Activated T-cell treated with anti-CD3 and anti-CD28 coated beads for 48 hours (primary cell): ENCODE measurements around the gene SH3PXD2A.
"Not testable (repeated sequence)": the region's sequence is repeated elsewhere in the genome, so short reads cannot be mapped to it uniquely, and the experiment has no call there.

Source experiments
- DNase-seq: peaks from one replicate; pipeline ENCODE4 v3.0.0-alpha.2; 2020; ENCODE audit warnings: low read depth

The SH3PXD2A gene

DNA sequence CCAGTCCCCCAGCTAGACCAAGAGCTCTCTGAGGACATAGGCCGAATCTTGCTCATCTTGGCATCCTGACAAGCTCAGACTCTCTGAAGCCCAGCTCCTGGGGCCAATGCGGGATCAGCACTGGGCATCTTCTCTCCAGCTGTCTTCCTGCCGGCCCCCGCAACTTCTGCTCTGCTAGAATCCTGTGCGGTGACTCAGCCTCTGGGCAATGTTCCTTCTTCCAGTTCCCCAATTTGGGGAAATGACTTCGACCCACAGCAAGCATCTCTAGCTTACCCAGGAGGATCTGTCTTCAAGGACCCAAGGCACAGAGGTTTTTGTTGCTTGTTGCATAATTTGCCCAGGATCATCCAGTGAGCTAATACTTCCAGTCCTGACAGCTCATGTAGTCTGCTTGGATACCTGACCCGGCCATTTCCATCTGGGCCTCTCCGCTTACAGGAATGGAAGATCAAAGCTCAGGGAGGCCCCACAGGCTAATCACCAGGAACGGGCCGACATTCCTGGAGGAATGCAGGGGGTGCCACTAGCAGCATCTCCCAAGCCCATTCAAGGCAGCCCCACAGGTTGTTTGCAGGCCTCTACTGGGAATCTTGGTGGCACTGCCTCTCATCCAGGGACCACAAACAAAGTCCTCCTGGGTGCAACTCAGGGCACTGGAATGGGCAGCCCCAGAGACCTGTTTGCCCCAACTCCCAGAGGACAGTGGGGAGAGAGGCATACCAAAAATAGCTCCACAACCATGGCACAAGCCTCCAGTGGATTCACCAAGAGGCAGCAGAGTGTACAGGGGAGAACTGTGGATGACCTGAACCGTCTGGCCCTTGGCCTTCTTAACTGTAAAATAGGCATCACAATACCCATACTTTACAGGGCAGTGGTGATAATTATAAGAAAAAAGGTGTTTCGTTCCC lies 210.0 kb downstream of the SH3PXD2A start:
- DNase-seq: no peak

DNA sequence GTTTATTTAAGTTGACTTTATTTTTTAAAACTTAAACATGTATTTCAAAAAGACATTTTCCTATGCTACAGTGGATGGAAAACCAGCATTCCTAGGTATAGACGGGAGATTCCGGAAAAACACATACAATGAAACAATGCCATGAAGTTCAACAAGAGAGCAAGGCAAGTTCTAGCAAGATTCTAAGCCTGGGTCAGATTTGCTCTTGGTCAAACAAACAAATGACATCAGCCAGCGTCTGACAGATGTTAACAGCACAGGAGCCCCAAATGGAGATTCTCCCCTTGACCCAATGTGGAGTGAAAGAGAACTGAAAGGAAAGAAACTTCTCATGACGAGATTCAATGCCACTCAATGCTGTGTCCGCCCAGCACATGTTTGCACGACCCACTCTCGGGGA lies 212.0 kb downstream of the SH3PXD2A start:
- DNase-seq: no peak

DNA sequence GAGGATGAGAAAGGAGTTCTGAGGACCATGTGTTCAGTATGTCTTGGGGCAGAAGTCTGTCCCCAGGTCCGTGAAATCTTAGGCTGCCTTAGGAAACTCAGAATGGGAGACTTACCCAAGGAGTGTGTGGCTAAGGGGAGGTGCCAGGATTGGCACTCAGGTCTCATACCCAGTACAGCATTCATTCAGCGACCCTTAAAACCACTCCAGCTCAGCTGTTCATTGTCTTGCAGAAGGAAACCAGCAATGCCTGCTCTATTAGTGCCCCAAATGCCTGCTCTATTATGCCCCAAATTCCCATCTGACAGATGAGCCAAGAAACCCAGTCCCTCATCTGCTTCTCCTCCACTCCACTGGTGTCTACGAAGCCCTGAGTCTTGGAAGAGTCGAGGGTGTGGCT lies 214.1 kb downstream of the SH3PXD2A start:
- DNase-seq: no peak

DNA sequence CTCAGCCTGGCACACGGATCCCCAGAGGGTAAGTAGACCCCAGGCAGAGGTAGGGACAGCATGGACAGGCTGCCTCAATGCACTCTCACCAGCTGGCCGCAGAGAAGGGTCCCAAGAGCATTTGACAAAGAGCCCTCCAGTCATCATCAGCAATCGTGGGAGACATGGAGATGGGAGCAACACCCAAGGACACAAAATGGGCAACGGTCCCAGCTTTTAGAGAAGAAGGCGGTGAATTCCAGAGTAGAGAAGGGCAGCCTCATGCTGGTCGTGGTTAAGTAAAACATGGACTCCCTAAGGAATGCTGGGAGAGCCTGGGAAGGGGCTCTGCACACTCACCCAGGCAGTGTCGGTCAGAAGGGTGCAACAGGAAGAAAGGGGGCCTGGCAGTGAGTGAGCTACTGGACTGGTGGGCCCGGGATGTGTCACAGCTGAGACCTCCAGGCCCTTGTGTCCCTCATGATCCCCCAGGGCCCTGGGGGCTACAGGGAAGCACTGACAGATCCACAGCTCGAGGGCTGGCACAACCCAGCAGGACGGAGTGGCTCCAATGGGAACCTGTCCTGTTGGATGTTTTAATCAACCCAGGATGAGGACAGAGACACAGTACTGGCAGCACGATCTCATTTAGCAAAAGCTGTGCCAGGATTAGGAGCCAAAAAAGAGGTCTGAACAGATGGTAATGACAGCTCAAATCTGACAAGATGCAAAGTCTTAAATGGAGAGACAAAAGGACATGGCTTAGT lies 214.8 kb downstream of the SH3PXD2A start:
- DNase-seq: no peak

DNA sequence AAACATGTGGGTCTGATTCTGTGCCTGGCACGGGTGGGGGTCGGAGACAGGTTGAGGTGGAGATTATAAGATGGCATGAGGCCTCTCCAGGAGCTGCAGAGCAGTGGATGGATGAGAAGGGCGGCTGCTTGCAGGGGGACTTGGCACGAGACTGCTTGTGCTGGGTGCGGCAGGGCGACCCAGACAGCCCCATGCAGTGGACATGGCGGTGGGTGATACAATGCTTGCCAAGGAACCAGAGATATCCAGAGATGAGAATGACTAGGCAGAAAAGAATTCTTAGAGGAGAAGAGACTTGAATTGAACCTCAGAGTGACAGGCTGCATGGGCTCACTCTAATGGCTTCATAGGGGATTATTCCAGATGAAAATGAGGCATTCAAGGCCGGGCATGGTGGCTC lies 216.4 kb downstream of the SH3PXD2A start:
- no peak for DNase-seq

DNA sequence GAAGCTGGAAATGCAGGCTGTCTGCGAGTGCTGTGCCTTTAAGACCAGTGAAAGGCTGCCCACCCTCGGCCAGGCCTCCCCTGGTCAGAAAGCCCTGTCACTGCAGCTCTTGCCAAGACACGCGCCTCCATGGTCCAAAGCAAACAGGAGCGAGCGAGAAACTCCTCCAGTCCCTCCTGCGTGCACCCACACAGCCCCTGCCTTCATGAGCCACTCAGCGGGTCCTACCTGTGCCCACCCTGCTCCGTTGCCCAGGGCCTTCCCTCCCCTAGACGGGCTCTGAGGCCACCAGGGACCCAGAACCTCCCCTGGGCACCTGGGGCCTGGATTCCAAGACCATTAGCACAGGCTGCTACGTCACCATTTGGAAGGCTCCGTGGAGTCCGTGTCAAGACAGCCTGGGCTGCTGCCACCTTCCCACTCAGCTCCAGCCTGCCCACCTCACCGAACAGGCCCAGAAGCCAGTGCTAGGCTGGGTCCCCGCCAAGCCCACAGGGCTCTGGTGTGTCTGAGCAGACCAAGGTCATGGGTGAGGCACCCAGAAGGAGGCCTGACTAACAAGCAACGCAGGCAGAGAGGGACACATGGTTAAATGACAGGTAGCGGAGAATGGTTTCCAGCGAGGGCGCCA lies 217.3 kb downstream of the SH3PXD2A start:
- DNase-seq: no peak

DNA sequence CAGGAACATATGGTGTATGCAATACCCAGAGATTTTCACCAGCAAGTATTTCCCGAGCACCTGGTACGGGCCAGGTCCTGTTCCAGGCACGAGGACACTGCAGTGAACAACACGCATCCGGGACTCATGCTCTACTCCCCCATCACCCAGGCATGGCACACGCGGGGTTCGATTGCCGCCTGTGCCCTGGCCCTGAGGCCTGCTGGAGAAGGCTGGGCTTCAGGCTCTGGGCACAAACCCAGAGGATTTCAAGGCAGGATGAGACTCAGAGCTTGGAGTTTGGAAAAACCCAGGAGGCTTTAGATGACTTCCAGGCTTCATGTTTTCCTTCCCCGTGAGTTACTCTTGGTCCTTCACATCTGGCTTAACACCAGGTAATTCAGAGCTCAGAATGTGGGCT lies 218.4 kb downstream of the SH3PXD2A start:
- no peak for DNase-seq

DNA sequence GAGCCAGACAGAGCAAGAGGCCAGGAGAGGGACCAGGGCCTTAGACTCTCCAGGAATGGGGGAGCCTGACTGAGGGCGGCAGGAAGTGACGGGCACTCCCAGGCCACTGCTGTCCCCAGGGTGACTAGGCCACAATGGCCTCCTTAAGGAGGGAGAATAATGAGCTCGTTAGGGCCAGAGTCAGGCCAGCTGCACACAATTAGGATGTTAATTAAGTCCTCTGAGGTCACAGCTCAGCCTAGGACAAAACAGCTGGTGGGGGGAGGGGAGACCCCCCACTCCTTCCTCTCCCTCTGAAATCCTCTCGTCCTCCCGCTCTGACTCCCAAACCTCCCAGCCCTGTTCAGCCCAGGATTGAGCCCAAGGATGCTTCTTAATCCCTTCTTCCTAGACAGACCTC lies 218.9 kb downstream of the SH3PXD2A start:
- DNase-seq: no peak

DNA sequence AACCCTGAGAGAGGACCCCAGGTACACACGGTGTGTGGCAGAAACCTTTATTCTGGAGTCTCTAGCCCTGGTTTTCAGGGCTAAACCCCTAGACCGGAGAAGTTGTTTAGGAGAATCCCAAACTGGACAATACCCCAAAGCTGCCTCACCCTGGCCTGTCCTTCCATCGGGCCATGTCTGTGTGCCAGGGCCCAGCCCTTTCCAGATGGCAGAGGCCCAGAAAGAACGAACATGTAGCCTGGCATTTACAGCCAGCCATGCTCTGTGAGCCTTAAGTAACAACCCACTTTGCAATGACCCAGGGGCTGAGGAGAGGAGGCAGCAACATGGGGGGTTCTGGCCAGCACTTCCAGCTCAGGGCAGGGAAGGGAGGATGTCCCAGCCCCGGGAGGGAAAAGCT lies 219.8 kb downstream of the SH3PXD2A start:
- no peak for DNase-seq

DNA sequence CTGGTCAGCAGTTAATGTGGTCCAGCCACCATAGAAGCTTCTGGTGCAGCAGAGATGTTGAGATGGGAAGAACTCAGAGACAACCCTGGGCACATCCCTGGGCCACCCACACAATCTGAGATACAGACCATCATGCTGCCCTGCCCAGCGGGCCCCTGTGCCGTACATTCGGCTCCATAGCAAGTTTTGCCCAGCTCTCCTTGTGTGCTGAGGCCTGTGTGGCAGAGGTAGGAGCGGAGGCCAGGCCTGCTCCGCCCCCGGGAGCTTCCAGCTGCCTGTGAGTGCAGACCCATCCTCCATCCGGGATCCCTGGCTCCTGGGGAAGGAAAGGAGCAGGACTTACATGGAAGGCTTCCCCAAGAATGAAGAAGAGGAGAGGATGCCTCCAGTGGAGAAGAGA lies 221.5 kb downstream of the SH3PXD2A start:
- DNase-seq: no peak

DNA sequence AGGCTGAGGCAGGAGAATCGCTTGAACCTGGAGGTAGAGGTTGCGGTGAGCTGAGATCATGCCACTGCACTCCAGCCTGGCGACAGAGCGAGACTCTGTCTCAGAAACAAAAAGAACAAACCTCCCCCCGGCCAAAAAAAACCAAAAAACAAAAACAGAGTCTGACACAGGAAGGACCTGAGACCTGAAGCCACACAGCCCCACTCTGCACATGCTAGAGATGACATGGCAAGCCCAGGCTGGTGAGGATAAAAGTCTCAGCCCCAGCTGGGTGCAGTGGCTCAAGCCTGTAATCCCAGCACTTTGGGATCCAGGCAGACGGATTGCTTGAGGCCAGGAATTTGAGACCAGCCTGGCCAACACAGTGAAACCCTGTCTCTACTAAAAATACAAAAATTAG lies 222.5 kb downstream of the SH3PXD2A start:
- DNase-seq: not testable (repeated sequence)

DNA sequence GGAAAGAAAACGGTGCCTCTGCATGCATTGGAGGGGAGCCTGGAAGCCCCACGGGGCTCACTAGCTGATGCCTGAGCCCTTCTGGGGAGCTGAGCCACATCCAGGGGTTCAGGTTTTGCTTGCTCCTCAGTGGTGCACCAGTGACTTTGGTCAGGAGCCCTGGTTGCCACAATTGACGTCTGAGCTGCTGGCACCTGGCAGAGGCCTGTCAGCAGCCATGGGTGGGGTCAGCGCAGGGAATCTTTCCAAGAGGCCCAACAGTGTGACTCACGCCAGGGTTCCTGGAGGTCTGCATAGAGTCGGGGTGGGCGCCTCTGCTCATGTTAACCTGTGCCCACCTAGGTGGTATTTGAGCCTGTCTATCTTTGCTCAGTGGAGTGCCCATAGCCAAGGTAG lies 223.1 kb downstream of the SH3PXD2A start:
- no peak for DNase-seq

DNA sequence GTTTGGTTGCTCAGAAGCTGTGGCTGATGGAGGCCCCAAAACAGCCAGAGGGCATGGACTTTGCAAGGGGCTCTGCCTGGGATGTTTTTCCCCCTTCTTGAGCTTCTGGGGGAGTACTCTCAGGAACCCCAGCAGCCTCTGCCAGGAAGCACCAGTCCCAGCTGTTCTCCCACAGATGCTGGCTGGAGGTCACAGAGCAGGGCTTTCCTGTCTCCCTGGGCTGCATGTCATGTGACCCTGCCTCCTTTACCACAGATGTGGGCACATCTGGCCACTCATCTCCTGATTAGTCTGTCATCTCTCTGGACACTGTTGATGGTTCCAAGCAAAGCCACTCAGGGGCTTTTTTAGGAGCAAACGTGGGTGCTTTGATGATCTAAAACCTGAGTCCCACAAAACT lies 225.2 kb downstream of the SH3PXD2A start:
- DNase-seq: no peak

DNA sequence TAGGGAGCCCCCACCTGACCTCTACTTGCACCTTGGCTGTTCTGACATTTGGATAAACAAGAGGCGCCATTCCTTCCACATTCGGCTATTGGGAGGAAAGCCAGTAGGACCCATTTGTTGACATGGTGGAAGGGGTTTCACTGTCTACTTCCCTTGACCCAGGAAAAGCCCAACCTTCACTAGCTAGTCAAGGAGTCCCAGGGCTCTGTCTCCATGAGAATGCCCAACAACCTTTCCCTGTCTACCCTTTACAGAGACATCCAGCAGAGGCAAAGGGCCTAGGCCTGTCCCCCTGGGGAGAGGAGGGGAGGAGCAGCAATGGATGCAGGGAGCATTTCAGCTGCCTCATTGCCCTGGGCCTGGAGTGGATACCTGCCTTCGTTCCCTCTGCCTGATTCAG lies 225.8 kb downstream of the SH3PXD2A start:
- no peak for DNase-seq

DNA sequence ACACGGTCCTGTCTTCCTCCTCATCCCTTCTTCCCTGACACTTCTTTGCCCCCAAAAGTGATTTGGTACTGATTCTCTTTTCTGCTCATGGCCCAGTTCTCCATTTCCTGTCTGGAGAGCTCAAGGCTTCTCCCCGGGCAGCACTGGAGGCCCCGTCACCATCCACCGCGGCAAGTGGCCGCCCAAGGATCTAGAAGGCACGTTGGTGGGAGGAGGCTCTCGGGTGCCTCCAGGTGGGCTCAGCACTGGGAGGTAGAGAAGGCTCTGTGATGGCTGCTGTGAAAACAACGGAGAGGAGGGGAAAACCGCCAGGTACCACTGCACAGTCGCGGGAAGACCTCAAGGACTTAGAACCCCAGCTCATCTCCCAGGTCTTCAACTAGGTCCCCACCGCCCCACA lies 227.5 kb downstream of the SH3PXD2A start:
- no peak for DNase-seq

DNA sequence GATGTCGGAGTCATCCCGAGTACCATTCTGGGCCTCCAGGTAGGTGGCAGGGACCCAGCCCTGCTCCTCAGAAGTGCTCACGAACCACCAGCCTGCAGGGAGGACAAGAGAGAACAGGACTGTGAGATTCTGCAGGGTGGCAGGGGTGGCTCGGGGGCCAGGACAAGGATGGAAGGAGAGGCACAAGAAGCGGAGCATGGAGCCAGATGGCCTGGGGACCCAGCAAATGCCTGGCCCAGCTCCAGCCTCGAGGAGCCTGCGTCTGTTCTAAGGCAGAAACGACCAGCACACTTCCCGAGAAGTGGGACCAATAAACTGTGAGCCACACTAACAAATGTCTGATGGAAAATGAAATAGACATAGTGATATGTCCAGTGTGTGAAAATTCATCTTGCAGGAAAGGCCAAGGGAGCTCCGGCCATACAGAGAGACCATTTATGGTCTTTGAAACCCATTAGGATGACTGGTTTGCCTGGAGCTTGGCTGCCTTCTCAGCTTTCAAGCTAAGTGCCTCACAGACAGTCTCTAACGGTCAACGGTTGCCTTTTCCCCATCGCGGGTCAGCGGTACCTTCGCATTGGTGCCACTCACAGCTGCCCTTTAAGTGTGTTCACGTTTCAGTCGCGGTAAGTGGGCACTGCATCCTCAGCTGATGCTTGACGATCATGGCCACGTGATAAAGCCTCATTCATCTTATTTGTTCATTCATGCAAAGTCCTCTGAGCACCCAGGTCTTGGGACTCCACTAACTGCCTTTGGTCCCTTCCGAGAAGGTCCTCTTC lies 228.1 kb downstream of the SH3PXD2A start:
- DNase-seq: no peak

DNA sequence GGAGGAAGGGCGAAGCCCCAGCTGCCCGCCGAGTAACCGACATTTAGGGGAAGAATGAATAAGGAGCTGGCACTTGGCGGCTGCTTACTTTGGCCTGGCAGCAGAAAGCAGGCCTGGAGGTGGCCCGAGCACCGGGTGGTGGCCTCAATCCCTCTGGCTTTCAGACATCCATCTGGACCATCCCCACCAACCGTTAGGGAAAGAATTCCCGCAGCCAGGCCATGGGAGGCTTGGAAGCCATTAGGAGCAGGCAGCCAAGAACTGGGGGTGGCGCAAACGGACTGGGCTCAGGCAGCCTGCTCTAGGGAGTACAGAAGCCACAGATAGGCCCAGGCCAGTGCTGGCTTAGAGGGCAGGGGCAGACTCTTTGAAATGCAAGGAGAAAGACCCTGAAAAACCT lies 229.2 kb downstream of the SH3PXD2A start:
- DNase-seq: no peak

DNA sequence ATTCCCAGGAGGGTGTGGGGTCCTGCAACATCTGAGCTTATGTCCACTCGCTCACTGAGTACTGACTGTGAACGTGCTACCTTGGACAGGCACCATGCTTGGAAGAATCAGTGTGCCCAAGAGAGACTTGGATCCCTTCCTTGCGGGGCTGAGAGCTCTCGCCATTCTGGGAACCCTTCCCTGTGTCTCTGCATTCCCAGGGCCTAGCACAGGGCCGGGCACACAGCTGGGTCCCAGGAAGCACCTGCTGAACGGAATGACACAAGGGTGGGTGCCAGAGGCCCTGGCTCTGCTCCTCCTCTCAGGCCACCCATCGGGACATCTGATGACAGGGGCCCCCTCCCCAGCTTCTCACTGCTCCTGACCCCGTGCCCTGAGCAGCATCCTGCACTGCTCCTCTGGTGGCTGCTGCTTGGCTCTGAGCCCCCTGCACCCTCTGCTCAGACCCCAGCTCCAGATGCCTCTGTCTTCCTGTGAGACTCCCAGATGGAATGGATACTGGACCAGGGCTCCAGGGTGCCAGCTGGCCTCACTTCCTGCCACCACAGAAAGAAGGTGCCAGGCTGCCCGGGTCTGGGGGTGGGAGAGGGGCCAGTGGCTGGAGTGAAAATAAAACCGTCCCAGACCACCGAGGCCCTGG lies 232.3 kb downstream of the SH3PXD2A start:
- no peak for DNase-seq

DNA sequence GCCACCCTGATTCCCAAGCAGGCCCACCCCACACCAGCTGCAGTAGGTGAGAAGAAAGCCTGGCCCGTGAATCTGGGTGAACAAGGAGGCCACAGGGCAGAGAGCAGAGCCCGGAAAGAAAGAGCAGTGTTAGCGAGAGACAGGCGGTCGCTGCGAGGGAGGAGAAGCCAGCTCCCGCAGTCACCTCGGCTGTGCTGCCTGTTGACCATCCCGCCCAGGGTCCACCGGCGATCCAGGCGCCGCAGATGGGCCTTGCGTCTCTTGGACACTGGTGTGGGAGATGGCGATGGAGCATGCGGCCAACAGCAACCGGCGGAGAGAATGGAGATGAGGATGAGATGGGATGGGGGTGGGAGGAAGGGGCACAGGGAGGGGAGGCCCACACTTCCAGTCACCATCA lies 233.1 kb downstream of the SH3PXD2A start:
- DNase-seq: no peak

DNA sequence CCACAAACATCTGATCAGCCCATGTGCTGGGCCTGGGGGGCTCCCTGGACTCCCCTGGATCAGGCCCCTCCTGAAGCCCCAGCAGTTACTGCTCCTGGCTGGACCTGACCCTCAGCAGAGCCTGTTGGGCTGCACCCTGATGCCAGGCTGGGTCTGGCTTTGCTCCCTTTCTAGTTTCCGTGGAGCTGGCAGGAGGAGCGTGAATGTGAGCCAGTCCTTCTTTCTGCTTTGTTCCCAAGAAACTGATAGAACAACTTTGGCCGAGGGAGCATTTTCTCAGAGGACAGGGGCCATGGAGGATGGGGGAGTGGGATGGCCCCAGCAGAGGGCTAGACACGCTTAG lies 233.6 kb downstream of the SH3PXD2A start:
- no peak for DNase-seq

DNA sequence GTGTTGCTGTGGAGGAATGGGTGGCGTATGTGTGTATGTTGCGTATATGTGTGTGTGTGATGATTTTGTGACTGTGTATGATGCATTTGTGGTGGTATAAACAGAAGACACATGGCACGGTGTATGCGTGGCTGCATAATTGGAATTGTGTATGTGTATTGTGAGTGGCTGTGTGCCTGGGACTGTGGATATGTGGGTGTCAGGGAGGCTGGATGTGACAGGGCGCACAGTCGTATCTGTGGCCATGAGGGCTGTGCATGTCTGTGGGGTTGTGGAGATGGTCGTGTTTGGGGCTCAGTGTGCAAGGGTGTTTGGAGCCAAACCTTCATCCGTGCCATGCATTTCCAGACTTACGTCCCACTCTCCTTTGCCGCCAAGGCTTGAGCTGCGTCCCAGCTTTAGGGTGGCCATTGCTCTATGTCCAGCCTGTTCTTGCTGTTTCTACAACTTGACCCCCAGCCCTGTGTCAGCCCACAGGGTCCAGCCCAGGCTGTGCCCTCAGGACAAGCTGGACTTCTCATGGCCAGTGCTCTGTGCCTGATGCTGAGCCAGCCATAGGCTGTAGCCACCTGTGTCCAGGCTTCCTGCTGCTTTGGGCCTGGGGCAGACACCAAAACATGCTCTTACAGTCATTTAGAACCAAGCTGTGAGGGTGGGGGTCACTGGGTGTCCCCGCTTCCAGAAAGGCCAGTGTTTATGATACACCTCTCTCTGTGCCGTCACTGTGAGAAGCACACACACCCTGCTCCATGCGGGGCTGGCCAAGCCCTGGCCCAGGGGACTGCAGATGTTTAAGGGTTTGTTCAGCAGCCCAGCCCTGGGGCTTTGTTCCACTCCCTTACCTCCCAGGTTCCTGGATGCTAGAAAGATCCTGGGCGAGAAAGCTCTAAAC lies 234.2 kb downstream of the SH3PXD2A start:
- no peak for DNase-seq
